ENCODE data around the gene TMPRSS4. TPM values are rescaled to one million over a fixed set of nuclear protein-coding genes. Genes with fewer than 3 reads are reported as not detected.
A peak's percentile ranks its signal among the peaks of the same experiment; 100 is the strongest.

Gene TMPRSS4
- total RNA-seq, 1 donor from 2014 or later, result not detected

DNA sequence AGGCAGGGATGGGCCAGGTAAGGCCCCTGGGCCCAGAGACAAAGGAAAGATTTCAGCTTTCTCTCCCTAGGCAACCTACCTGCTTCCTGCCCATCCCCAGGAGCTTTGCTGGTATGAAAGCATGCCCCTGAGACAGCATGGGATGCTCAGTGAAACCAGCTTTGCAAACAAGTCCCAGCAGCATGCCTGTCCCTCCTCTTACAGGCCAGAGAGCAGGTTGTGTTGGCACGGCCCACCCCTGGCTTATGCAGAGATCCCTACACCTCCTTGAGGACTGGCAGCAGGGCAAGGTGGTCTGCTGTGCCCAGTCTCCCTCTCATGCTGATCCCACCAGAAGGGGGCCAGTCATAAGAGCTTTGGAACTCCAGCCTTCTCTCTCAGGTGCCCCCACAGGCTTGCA, 72.6 kb downstream of the TMPRSS4 start:
- no peak for DNase-seq (ENCODE audit: low spot score)
- TF ChIP-seq, protein P1, sequence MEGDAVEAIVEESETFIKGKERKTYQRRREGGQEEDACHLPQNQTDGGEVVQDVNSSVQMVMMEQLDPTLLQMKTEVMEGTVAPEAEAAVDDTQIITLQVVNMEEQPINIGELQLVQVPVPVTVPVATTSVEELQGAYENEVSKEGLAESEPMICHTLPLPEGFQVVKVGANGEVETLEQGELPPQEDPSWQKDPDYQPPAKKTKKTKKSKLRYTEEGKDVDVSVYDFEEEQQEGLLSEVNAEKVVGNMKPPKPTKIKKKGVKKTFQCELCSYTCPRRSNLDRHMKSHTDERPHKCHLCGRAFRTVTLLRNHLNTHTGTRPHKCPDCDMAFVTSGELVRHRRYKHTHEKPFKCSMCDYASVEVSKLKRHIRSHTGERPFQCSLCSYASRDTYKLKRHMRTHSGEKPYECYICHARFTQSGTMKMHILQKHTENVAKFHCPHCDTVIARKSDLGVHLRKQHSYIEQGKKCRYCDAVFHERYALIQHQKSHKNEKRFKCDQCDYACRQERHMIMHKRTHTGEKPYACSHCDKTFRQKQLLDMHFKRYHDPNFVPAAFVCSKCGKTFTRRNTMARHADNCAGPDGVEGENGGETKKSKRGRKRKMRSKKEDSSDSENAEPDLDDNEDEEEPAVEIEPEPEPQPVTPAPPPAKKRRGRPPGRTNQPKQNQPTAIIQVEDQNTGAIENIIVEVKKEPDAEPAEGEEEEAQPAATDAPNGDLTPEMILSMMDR (IDR thresholded peaks at IDR 0.05; ENCODE audit: unreplicated experiment), result no peak
- Mint-ChIP-seq H3K9me3 (ENCODE audit: unreplicated experiment) (no peaks in the 10 kb centered on the region), H3K36me3 (ENCODE audit: low read depth, unreplicated experiment) (no peaks in the 10 kb centered on the region), H3K27me3 (ENCODE audit: unreplicated experiment) (peaks cover 13% of the 10 kb centered on the region), H3K27ac (ENCODE audit: unreplicated experiment) (no peak overlapping the region), H3K4me1 (ENCODE audit: unreplicated experiment) (peaks cover 16% of the 10 kb centered on the region), H3K4me3 (ENCODE audit: unreplicated experiment) (no peak overlapping the region)

DNA sequence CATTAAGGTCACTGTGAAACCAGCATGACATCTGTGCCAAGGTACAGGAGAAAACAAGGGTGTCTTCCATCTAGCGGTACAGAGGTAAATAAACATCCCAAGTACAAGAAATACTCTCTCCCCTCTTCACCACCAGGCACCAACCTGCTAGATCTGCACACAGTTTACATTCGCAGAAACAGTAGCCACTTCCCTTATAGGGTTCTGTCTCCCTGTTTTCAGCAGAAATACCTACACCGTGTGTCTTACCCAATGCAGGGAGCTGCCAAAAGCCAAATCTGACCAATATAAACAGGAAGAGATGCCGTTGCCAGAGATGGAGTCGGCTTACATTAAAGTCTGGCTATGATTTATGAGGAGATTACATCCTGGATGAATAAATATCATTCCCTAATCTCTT, 74.6 kb downstream of the TMPRSS4 start:
- H3K4me3 Mint-ChIP-seq (ENCODE audit: unreplicated experiment), result no peak overlapping the region
- no peak overlapping the region for H3K27ac Mint-ChIP-seq (ENCODE audit: unreplicated experiment)

DNA sequence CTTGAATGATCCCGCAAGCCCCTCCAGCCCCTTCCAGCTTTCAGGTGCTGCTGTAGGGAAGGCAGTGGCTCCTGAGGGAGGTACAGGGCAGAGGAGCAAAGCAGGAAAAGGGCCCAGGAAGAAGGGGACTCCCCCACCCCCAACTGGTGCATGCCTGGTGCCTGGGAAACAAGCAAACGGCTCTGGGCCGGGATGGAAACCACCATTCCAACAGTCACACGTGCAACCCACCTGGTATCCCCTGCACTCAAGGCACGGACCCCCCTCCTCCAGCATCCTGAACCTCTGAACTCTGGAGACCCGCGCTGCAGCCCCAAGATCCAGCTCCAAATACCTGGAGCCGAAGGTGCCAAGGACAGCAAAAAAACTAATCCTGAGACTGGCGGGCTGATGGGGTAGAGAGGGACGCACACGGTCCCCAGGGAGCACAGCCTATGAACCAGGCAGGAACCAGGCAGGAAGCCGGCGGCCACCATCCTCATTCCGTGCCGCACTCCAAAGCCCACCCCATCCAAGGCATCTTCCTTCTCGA, 75.2 kb downstream of the TMPRSS4 start:
- DNase-seq (ENCODE audit: low spot score), result no peak
- H3K9me3 Mint-ChIP-seq (ENCODE audit: unreplicated experiment), result no peaks in the 10 kb centered on the region
- peaks cover 12% of the 10 kb centered on the region for H3K27me3 Mint-ChIP-seq (ENCODE audit: unreplicated experiment)
- TF ChIP-seq, protein P1 (IDR thresholded peaks at IDR 0.05; ENCODE audit: unreplicated experiment), result no peak
- peaks cover 15% of the 10 kb centered on the region for H3K4me1 Mint-ChIP-seq (ENCODE audit: unreplicated experiment)
- H3K4me3 Mint-ChIP-seq (ENCODE audit: unreplicated experiment), result peak overlapping the region; percentile 76
- no peak overlapping the region for H3K27ac Mint-ChIP-seq (ENCODE audit: unreplicated experiment)
- no peaks in the 10 kb centered on the region for H3K36me3 Mint-ChIP-seq (ENCODE audit: low read depth, unreplicated experiment)

More for the DNA sequence above, 74.6 kb downstream of the TMPRSS4 start:
- Mint-ChIP-seq H3K36me3 (ENCODE audit: low read depth, unreplicated experiment) (no peaks in the 10 kb centered on the region), H3K4me1 (ENCODE audit: unreplicated experiment) (peaks cover 12% of the 10 kb centered on the region), H3K9me3 (ENCODE audit: unreplicated experiment) (no peaks in the 10 kb centered on the region), H3K27me3 (ENCODE audit: unreplicated experiment) (peaks cover 13% of the 10 kb centered on the region)
- DNase-seq (ENCODE audit: low spot score), result no peak
- TF ChIP-seq, protein P1 (IDR thresholded peaks at IDR 0.05; ENCODE audit: unreplicated experiment), result no peak

DNA sequence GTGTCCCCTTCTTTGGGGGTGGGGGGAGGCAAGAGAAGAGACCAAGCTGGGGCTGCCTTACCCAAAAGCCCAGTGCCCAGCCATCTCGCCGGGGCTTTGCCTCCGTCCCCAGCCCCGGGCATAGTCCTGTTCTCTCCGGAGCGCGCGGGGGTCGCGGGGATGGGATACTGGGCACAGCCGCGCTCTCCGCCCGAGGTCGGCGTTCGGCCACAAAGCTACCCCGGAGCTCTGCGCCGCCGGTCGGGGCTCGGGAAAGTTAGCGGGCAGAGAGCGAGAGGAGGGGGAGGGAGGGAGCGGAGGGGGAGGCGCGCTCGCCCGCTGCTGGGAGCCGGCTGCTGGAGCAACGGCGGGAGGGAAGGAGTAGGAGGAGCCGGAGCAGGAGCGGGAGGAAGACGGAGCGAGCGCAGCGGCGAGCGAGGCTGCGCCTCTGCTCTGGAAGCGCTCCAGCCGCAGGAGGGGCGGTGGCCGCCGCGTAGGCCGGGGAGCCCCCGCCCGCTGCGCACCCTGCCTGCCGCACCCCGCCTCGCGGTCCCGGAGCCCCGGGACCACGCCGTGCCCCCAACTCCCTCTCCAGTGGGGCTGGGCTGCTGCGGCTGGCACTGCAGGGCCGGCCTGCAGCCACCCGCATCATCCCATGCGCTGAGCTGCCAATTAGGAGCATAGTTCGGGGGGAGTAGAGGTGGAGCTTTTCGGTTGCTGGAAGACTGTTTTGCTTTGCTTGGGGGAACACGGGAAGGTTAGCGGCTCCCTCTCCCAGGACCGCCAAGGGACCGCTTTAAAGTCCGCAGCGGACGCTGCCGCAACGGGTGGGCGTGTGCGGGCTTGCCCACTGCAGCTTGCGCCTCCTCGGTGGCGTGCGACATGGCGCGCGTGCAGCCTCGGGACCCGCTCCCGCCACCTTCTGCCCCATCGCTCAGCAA, 75.9 kb downstream of the TMPRSS4 start, which contains the start of gene SCN4B:
TSS of gene SCN4B (minus strand) at position 272 of the 920 bp plus-strand sequence. CDS start at position 122, 150 bp downstream.
- no peaks in the 10 kb centered on the region for H3K36me3 Mint-ChIP-seq (ENCODE audit: low read depth, unreplicated experiment)
- H3K9me3 Mint-ChIP-seq (ENCODE audit: unreplicated experiment), result no peaks in the 10 kb centered on the region
- peak within 1 kb of the TSS; percentile 76 for H3K4me3 Mint-ChIP-seq (ENCODE audit: unreplicated experiment)
- TF ChIP-seq, protein P1 (IDR thresholded peaks at IDR 0.05; ENCODE audit: unreplicated experiment), result no peak
- H3K4me1 Mint-ChIP-seq (ENCODE audit: unreplicated experiment), result peaks cover 17% of the 10 kb centered on the region
- no peak within 1 kb of the TSS for H3K27ac Mint-ChIP-seq (ENCODE audit: unreplicated experiment)
- peak; percentile 62 for DNase-seq (ENCODE audit: low spot score)
- H3K27me3 Mint-ChIP-seq (ENCODE audit: unreplicated experiment), result peaks cover 12% of the 10 kb centered on the region

DNA sequence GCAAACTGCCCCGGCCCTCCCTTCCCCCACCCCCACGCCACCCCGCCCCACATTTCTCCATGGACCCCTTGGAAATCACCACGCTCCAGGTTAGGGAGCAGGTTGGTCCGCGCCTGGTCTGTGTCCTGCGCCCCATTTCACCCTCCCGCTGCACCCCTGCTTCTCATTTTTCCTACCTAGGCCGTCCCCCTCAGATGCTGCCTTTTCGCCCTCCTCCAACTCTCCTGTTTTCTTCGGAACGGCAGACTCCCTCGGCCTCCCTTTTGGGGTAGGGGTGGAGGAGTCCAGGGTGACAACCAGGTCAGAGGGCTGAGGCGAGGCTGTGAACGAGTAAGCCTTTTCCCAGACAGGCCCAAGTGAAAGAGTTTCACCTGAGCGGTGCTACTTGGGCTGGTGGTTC, 76.6 kb downstream of the TMPRSS4 start:
- no peaks in the 10 kb centered on the region for H3K36me3 Mint-ChIP-seq (ENCODE audit: low read depth, unreplicated experiment)
- H3K9me3 Mint-ChIP-seq (ENCODE audit: unreplicated experiment), result no peaks in the 10 kb centered on the region
- no peak for DNase-seq (ENCODE audit: low spot score)
- H3K4me3 Mint-ChIP-seq (ENCODE audit: unreplicated experiment), result peak overlapping the region; percentile 69
- peaks cover 20% of the 10 kb centered on the region for H3K4me1 Mint-ChIP-seq (ENCODE audit: unreplicated experiment)
- TF ChIP-seq, protein P1 (IDR thresholded peaks at IDR 0.05; ENCODE audit: unreplicated experiment), result no peak
- H3K27me3 Mint-ChIP-seq (ENCODE audit: unreplicated experiment), result peaks cover 12% of the 10 kb centered on the region
- no peak overlapping the region for H3K27ac Mint-ChIP-seq (ENCODE audit: unreplicated experiment)

All from endothelial cell (in vitro differentiated cells).